ENCODE results near the gene ZNF276. TPM values are rescaled to one million over a fixed set of nuclear protein-coding genes. Genes with fewer than 3 reads are reported as not detected.

Gene ZNF276
- total RNA-seq, 1 experiment from 2014 or later = 18.6 TPM

DNA sequence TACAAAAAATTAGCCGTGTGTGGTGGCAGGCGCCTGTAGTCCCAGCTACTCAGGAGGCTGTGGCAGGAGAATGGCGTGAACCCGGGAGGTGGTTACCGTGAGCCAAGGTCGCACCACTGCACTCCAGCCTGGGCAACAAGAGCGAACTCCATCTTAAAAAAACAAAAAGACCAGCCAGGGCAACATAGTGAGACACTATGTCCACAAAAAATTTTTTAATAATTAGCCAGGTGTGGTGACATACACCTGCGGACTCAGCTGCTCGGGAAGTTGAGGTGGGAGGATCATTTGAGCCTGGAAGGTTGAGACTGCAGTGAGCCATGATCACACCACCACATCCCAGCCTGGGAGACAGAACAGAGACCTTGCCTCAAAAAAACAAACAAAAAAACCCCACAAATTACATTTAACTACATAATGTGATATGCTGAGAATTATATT is 66.0 kb downstream of the ZNF276 start:
- Histone ChIP-seq H3T11ph (ENCODE audit: low read length) (no peak overlapping the region), H3K18ac (ENCODE audit: insufficient read length, low read depth, low read length) (no peak overlapping the region), H3K4me1 (ENCODE audit: insufficient read depth, low read length) (no peaks in the 10 kb centered on the region), H3K27me3 (ENCODE audit: insufficient read depth, low read length) (no peaks in the 10 kb centered on the region), H3K79me1 (ENCODE audit: insufficient read depth, low read depth, low read length, poor library complexity, severe bottlenecking) (no peaks in the 10 kb centered on the region), H2BK15ac (ENCODE audit: low read depth, low read length) (no peak overlapping the region), H2AFZ (ENCODE audit: low read length) (no peak overlapping the region), H3K23ac (ENCODE audit: insufficient read length, low read depth, low read length) (no peak overlapping the region), H3K4ac (ENCODE audit: low read depth, low read length) (no peak overlapping the region), H3K9me3 (ENCODE audit: control insufficient read depth, low read depth, low read length) (no peaks in the 10 kb centered on the region), H2BK12ac (ENCODE audit: insufficient read length, low read depth, low read length) (no peak overlapping the region), H4K20me1 (ENCODE audit: control insufficient read depth, insufficient read depth, insufficient read length) (no peaks in the 10 kb centered on the region), H3K79me2 (ENCODE audit: insufficient read depth, low read length) (no peaks in the 10 kb centered on the region), H2BK20ac (ENCODE audit: low read depth, low read length, poor library complexity, severe bottlenecking) (no peak overlapping the region), H3K4me2 (ENCODE audit: insufficient read depth, insufficient read length, low read length) (no peak overlapping the region), H2BK120ac (ENCODE audit: low read depth, low read length, poor library complexity, severe bottlenecking) (no peak overlapping the region), H2BK5ac (ENCODE audit: insufficient read length, low read length) (no peak overlapping the region), H3K27ac (ENCODE audit: insufficient read length, low read depth, low read length) (no peak overlapping the region), H4K5ac (ENCODE audit: insufficient read length, low read depth, low read length) (no peak overlapping the region), H2AK5ac (ENCODE audit: insufficient read length, low read length) (no peak overlapping the region), H3K56ac (ENCODE audit: insufficient read length, low read depth, low read length) (no peak overlapping the region), H4K8ac (replicated peaks; ENCODE audit: insufficient read length, low read depth, low read length) (no peak overlapping the region), H3K9ac (ENCODE audit: extremely low read depth, insufficient read length, low read length) (no peak overlapping the region), H3K23me2 (ENCODE audit: insufficient read length, low read depth, low read length, poor library complexity, severe bottlenecking) (no peaks in the 10 kb centered on the region), H3K14ac (ENCODE audit: insufficient read depth, low read length) (no peak overlapping the region), H4K91ac (ENCODE audit: insufficient read length, low read depth, low read length) (no peak overlapping the region)
- Mint-ChIP-seq H3K27me3 (ENCODE audit: low read depth) (peaks cover 2% of the 10 kb centered on the region; the same call in 1 of the 2 replicates), H3K36me3 (ENCODE audit: insufficient read depth in 1 of 3, low read depth in 3 of 3) (peaks cover 54 to 94% (median 83%) of the 10 kb centered on the region in 3 experiments; a peak in 6 of 7 replicates), H3K4me1 (no peaks in the 10 kb centered on the region), H3K4me3 (no peak overlapping the region), H3K9me3 (no peaks in the 10 kb centered on the region), H3K27ac (no peak overlapping the region)
- no peak for TF ChIP-seq CTCF (conservative IDR thresholded peaks at IDR 0.05)
- no CpG with 5 or more reads among the region's 9 CpGs for WGBS (ENCODE audit: extremely low coverage, insufficient read length, low lambda C conversion rate)
- no peak for DNase-seq

Other genes with a start within 250 kb of the ZNF276 start
- 178 and 181 TPM in 2 replicates for gene ANKRD11, start 231.0 kb upstream of the ZNF276 start, total RNA-seq (2021)
- gene SPG7, start 213.1 kb upstream of the ZNF276 start, total RNA-seq (2021) = 110 and 119 TPM in 2 replicates
- gene RPL13, start 160.9 kb upstream of the ZNF276 start, total RNA-seq (2021) = 2,157 and 2,259 TPM in 2 replicates
- gene CPNE7, start 145.8 kb upstream of the ZNF276 start, total RNA-seq (2021) = 22.5 and 23.4 TPM in 2 replicates
- gene DPEP1, start 107.9 kb upstream of the ZNF276 start, total RNA-seq (2021) = 1.1 and 1.2 TPM in 2 replicates
- 85.4 and 89.6 TPM in 2 replicates for gene CHMP1A, start 63.8 kb upstream of the ZNF276 start, total RNA-seq (2021)
- gene SPATA33, start 63.7 kb upstream of the ZNF276 start, total RNA-seq (2021) = 17.4 and 17.8 TPM in 2 replicates
- 76.6 and 77.1 TPM in 2 replicates for gene CDK10, start 34.8 kb upstream of the ZNF276 start, total RNA-seq (2021)
- 27.1 and 27.4 TPM in 2 replicates for gene SPATA2L, start 19.8 kb upstream of the ZNF276 start, total RNA-seq (2021)
- gene VPS9D1, start 639 bp upstream of the ZNF276 start, total RNA-seq (2021) = 5.6 and 6.0 TPM in 2 replicates
- 84.3 and 106 TPM in 2 replicates for gene FANCA, start 95.1 kb downstream of the ZNF276 start, total RNA-seq (2021)
- 6.7 and 6.9 TPM in 2 replicates for gene SPIRE2, start 106.9 kb downstream of the ZNF276 start, total RNA-seq (2021)
- gene TCF25, start 152.1 kb downstream of the ZNF276 start, total RNA-seq (2021) = 109 and 124 TPM in 2 replicates
- 4.7 TPM in 2 replicates for gene MC1R, start 197.3 kb downstream of the ZNF276 start, total RNA-seq (2021)
- 164 and 176 TPM in 2 replicates for gene TUBB3, start 201.8 kb downstream of the ZNF276 start, total RNA-seq (2021)
- gene DEF8, start 227.2 kb downstream of the ZNF276 start, total RNA-seq (2021) = 53.3 and 55.8 TPM in 2 replicates

Data from H9 (cell line).